ENCODE results near the gene GRB2. TPM values are rescaled to one million over a fixed set of nuclear protein-coding genes. Genes with fewer than 3 reads are reported as not detected.
A peak's percentile ranks its signal among the peaks of the same experiment; 100 is the strongest.

GRB2 gene
- total RNA-seq, 1 experiment from 2014 or later = 92.6 TPM

- TF ChIP-seq ZNF317 (CRISPR knock-in tag; IDR thresholded peaks at IDR 0.05; ENCODE audit: borderline replicate concordance, low read depth) = no peak
- Mint-ChIP-seq H3K36me3 (no peaks in the 10 kb centered on the region), H3K4me3 (no peak overlapping the region), H3K4me1 (peaks cover 71% of the 10 kb centered on the region), H3K9me3 (no peaks in the 10 kb centered on the region), H3K27ac (peak overlapping the region; percentile 36), H3K27me3 (ENCODE audit: low read depth) (no peaks in the 10 kb centered on the region)
- ATAC-seq = no peak
- DNase-seq (ENCODE audit: low spot score) = no peak
- CTCF ChIA-PET = no interaction called here
- POLR2A ChIA-PET = no interaction called here
Observed at GRCh38 chr17:75365931-75366275, 39.6 kb downstream of the GRB2 start.

- CTCF ChIA-PET = interaction anchor here (0.6 to 1.2 kb wide), 3 partner anchors 43 to 193 kb away, joined by 3 to 7 read pairs (median 3); partner anchors contain the start of gene SLC25A19
- peak overlapping the region; percentile 36 for H3K27ac Mint-ChIP-seq
Observed at GRCh38 chr17:75365009-75365930, 40.2 kb downstream of the GRB2 start.

DNA sequence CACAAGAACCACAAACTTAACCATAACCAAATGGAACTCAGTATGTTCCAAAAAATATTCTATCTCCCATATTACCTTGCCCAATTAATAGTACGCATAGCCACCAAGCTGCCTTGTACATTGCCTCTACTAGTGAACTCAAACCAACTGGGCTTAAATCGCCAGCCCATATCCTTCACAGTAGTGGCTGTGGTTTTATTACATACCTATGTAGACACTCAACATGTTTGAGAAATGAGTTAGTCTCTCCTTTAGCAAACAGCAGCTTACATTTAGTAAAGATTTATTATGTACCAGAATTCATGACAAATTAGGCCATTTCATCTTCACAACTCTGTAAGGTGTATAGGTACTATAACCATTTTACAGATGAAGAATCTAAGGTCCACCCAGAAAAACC lies 41.4 kb downstream of the GRB2 start:
- Mint-ChIP-seq H3K4me1 (peaks cover 59% of the 10 kb centered on the region), H3K9me3 (no peaks in the 10 kb centered on the region), H3K4me3 (no peak overlapping the region), H3K27ac (0 out of 2 replicates have a peak overlapping the region, but pooled peaks have one; percentile 3), H3K27me3 (ENCODE audit: low read depth) (no peaks in the 10 kb centered on the region), H3K36me3 (no peaks in the 10 kb centered on the region)
- TF ChIP-seq NR1H2 (CRISPR knock-in tag; IDR thresholded peaks at IDR 0.05) (no peak), TEAD1 (CRISPR knock-in tag; IDR thresholded peaks at IDR 0.05) (no peak), USF2 (CRISPR knock-in tag; IDR thresholded peaks at IDR 0.05) (no peak), SP1 (CRISPR knock-in tag; conservative IDR thresholded peaks at IDR 0.05) (no peak), ZNF219 (CRISPR knock-in tag; IDR thresholded peaks at IDR 0.05; ENCODE audit: borderline replicate concordance) (no peak), GTF2I (CRISPR knock-in tag; conservative IDR thresholded peaks at IDR 0.05) (no peak), E2F5 (CRISPR knock-in tag; IDR thresholded peaks at IDR 0.05) (no peak), SMAD4 (CRISPR knock-in tag; IDR thresholded peaks at IDR 0.05) (no peak), ZNF138 (CRISPR knock-in tag; conservative IDR thresholded peaks at IDR 0.05) (no peak), GRHL2 (CRISPR knock-in tag; IDR thresholded peaks at IDR 0.05; ENCODE audit: insufficient replicate concordance, severe bottlenecking) (no peak), ZSCAN18 (CRISPR knock-in tag; IDR thresholded peaks at IDR 0.05) (no peak), ZNF671 (CRISPR knock-in tag; IDR thresholded peaks at IDR 0.05) (no peak), NFATC4 (CRISPR knock-in tag; IDR thresholded peaks at IDR 0.05) (no peak), ELF4 (CRISPR knock-in tag; IDR thresholded peaks at IDR 0.05; ENCODE audit: low read depth) (no peak), E2F4 (CRISPR knock-in tag; IDR thresholded peaks at IDR 0.05; ENCODE audit: borderline replicate concordance, low read depth) (no peak), STAT6 (CRISPR knock-in tag; conservative IDR thresholded peaks at IDR 0.05; ENCODE audit: low read depth) (no peak)
- TF ChIP-seq, protein P1, sequence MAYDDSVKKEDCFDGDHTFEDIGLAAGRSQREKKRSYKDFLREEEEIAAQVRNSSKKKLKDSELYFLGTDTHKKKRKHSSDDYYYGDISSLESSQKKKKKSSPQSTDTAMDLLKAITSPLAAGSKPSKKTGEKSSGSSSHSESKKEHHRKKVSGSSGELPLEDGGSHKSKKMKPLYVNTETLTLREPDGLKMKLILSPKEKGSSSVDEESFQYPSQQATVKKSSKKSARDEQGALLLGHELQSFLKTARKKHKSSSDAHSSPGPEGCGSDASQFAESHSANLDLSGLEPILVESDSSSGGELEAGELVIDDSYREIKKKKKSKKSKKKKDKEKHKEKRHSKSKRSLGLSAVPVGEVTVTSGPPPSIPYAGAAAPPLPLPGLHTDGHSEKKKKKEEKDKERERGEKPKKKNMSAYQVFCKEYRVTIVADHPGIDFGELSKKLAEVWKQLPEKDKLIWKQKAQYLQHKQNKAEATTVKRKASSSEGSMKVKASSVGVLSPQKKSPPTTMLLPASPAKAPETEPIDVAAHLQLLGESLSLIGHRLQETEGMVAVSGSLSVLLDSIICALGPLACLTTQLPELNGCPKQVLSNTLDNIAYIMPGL (CRISPR knock-in tag; IDR thresholded peaks at IDR 0.05) = no peak
- ChIA-PET CTCF (no interaction called here), POLR2A (no interaction called here)
- DNase-seq (ENCODE audit: low spot score) (no peak), ATAC-seq (no peak)

More at GRCh38 chr17:75365009-75365930, 40.2 kb downstream of the GRB2 start:
- POLR2A ChIA-PET = no interaction called here
- Mint-ChIP-seq H3K9me3 (no peaks in the 10 kb centered on the region), H3K36me3 (no peaks in the 10 kb centered on the region), H3K4me3 (no peak overlapping the region), H3K27me3 (ENCODE audit: low read depth) (no peaks in the 10 kb centered on the region), H3K4me1 (peaks cover 64% of the 10 kb centered on the region)
- TF ChIP-seq, protein P2, sequence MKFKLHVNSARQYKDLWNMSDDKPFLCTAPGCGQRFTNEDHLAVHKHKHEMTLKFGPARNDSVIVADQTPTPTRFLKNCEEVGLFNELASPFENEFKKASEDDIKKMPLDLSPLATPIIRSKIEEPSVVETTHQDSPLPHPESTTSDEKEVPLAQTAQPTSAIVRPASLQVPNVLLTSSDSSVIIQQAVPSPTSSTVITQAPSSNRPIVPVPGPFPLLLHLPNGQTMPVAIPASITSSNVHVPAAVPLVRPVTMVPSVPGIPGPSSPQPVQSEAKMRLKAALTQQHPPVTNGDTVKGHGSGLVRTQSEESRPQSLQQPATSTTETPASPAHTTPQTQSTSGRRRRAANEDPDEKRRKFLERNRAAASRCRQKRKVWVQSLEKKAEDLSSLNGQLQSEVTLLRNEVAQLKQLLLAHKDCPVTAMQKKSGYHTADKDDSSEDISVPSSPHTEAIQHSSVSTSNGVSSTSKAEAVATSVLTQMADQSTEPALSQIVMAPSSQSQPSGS (CRISPR knock-in tag; IDR thresholded peaks at IDR 0.05; ENCODE audit: borderline replicate concordance, low read depth) = no peak
- TF ChIP-seq JUN (CRISPR knock-in tag; IDR thresholded peaks at IDR 0.05) (no peak), NFYB (CRISPR knock-in tag; conservative IDR thresholded peaks at IDR 0.05; ENCODE audit: low read depth) (no peak), SMAD3 (CRISPR knock-in tag; IDR thresholded peaks at IDR 0.05; ENCODE audit: borderline replicate concordance) (no peak)
- ATAC-seq = no peak
- no peak for DNase-seq (ENCODE audit: low spot score)
